Neural progenitor cell (in vitro differentiated cells): Measurements from ENCODE around the gene NT5DC1. TPM values are rescaled to one million over a fixed set of nuclear protein-coding genes. Genes with fewer than 3 reads are reported as not detected.

Source experiments
- DNase-seq: peaks from one replicate; pipeline ENCODE4 v3.0.0-alpha.2; 2016; ENCODE audit warnings: low spot score
- H2AFZ ChIP-seq: fragments of 200-600 bp; sonication (generic); replicated peaks from 2 replicates; pipeline ENCODE4 v1.6.1; 2016; ENCODE audit warnings: antibody characterized with exemption
- H3F3A ChIP-seq: fragments of 200-600 bp; sonication (generic); 2 replicates; pipeline ENCODE4 v1.6.1; 2016; ENCODE audit warnings: antibody characterized with exemption, low read depth
- H3K27ac ChIP-seq: fragments of 200-600 bp; sonication (generic); 2 replicates; pipeline ENCODE4 v1.5.1; 2016; ENCODE audit warnings: mild to moderate bottlenecking
- H3K27me3 ChIP-seq: fragments of 200-600 bp; sonication (generic); 2 replicates; pipeline ENCODE4 v1.6.1; 2016; ENCODE audit warnings: mild to moderate bottlenecking, moderate library complexity
- H3K36me3 ChIP-seq: fragments of 200-600 bp; sonication (generic); 2 replicates; pipeline ENCODE4 v1.5.1; 2016
- H3K4me1 ChIP-seq: fragments of 200-600 bp; sonication (generic); 2 replicates; pipeline ENCODE4 v1.6.1; 2016; ENCODE audit warnings: mixed run types
- H3K4me2 ChIP-seq: fragments of 200-600 bp; sonication (generic); 2 replicates; pipeline ENCODE4 v1.6.1; 2016
- H3K4me3 ChIP-seq: fragments of 200-600 bp; sonication (generic); 2 replicates; pipeline ENCODE4 v1.5.1; 2016
- H3K79me2 ChIP-seq: fragments of 200-600 bp; sonication (generic); 2 replicates; pipeline ENCODE4 v1.6.1; 2016; ENCODE audit warnings: low read depth
- H3K9ac ChIP-seq: fragments of 200-600 bp; sonication (generic); 2 replicates; pipeline ENCODE4 v1.6.1; 2016
- H3K9me3 ChIP-seq: fragments of 200-600 bp; sonication (generic); 2 replicates; pipeline ENCODE4 v1.5.1; 2016; ENCODE audit warnings: low read depth
- H4K20me1 ChIP-seq: fragments of 200-600 bp; sonication (generic); 2 replicates; pipeline ENCODE4 v1.6.1; 2016; ENCODE audit warnings: low read depth
- H3K27ac Mint-ChIP-seq: 3 replicates; pipeline ENCODE4 v1.8.0; 2021; ENCODE audit warnings: mixed read lengths
- H3K27me3 Mint-ChIP-seq: 2 replicates; pipeline ENCODE4 v1.8.0; 2022; ENCODE audit warnings: low read depth, mild to moderate bottlenecking, inconsistent platforms, moderate library complexity, mixed read lengths; ENCODE audit not compliant: insufficient read depth
- H3K36me3 Mint-ChIP-seq: 3 replicates; pipeline ENCODE4 v1.8.0; 2021; ENCODE audit warnings: mixed read lengths
- H3K4me1 Mint-ChIP-seq: 3 replicates; pipeline ENCODE4 v1.8.0; 2021; ENCODE audit warnings: mixed read lengths
- H3K4me3 Mint-ChIP-seq: 3 replicates; pipeline ENCODE4 v1.8.0; 2021; ENCODE audit warnings: mild to moderate bottlenecking, moderate library complexity, mixed read lengths
- H3K9me3 Mint-ChIP-seq: 3 replicates; pipeline ENCODE4 v1.8.0; 2020; ENCODE audit warnings: mixed read lengths
- CTCF ChIP-seq: fragments of 200-600 bp; sonication (generic); IDR thresholded peaks from 2 replicates; pipeline ENCODE4 v1.5.1; 2017; ENCODE audit warnings: antibody characterized with exemption, mild to moderate bottlenecking
- EZH2 ChIP-seq: fragments of 200-600 bp; sonication (generic); IDR thresholded peaks from 2 replicates; pipeline ENCODE4 v1.6.1; 2017; ENCODE audit warnings: antibody characterized with exemption, mild to moderate bottlenecking, moderate library complexity
- EZH2phosphoT487 ChIP-seq: fragments of 200-600 bp; sonication (generic); IDR thresholded peaks from 2 replicates; pipeline ENCODE4 v1.6.1; 2017; ENCODE audit warnings: antibody characterized with exemption
- total RNA-seq: library from RNA; depleted of rRNA; stranded (reverse); fragments of >200 nt; gene quantifications from 2 replicates; pipeline ENCODE4 v1.2.3, GENCODE V29; 2015; ENCODE audit warnings: low replicate concordance

Gene NT5DC1
- total RNA-seq, 1 donor from 2014 or later: 19.3 TPM

GRCh38 chr6:116070101-116070500 lies 30.6 kb upstream of the NT5DC1 start:
- H3K4me1 ChIP-seq: no peaks in the 10 kb centered on the region
- no peak overlapping the region for H3K9ac ChIP-seq
- H3K4me2 ChIP-seq: no peak overlapping the region
- Mint-ChIP-seq H3K27ac (no peak overlapping the region), H3K36me3 (no peaks in the 10 kb centered on the region), H3K4me3 (no peak overlapping the region), H3K4me1 (peaks cover 4% of the 10 kb centered on the region), H3K27me3 (no peaks in the 10 kb centered on the region), H3K9me3 (no peaks in the 10 kb centered on the region)
- H3K9me3 ChIP-seq: no peaks in the 10 kb centered on the region
- no peaks in the 10 kb centered on the region for H3F3A ChIP-seq
- no peaks in the 10 kb centered on the region for H3K36me3 ChIP-seq
- no peak overlapping the region for H3K4me3 ChIP-seq
- H3K27me3 ChIP-seq: no peaks in the 10 kb centered on the region
- DNase-seq: no peak
- TF ChIP-seq EZH2phosphoT487 (no peak), CTCF (no peak), EZH2 (no peak)
- H3K79me2 ChIP-seq: no peaks in the 10 kb centered on the region
- no peaks in the 10 kb centered on the region for H4K20me1 ChIP-seq
- H3K27ac ChIP-seq: no peak overlapping the region
- H2AFZ ChIP-seq: no peak overlapping the region

GRCh38 chr6:116070616-116071389 lies 29.9 kb upstream of the NT5DC1 start:
- Mint-ChIP-seq H3K9me3 (no peaks in the 10 kb centered on the region), H3K4me1 (peaks cover 4% of the 10 kb centered on the region), H3K4me3 (no peak overlapping the region), H3K27ac (no peak overlapping the region), H3K36me3 (no peaks in the 10 kb centered on the region), H3K27me3 (no peaks in the 10 kb centered on the region)
- Histone ChIP-seq H3K27ac (no peak overlapping the region), H4K20me1 (no peaks in the 10 kb centered on the region), H3K4me3 (no peak overlapping the region), H3K79me2 (no peaks in the 10 kb centered on the region), H3K9me3 (no peaks in the 10 kb centered on the region), H3K9ac (no peak overlapping the region), H2AFZ (no peak overlapping the region), H3F3A (no peaks in the 10 kb centered on the region), H3K4me1 (no peaks in the 10 kb centered on the region), H3K36me3 (no peaks in the 10 kb centered on the region), H3K27me3 (no peaks in the 10 kb centered on the region), H3K4me2 (no peak overlapping the region)
- no peak for DNase-seq
- TF ChIP-seq EZH2: no peak
- no peak for TF ChIP-seq CTCF
- TF ChIP-seq EZH2phosphoT487: no peak

GRCh38 chr6:116072368-116072767 lies 28.3 kb upstream of the NT5DC1 start:
- no peak overlapping the region for H3K9ac ChIP-seq
- H3K27me3 ChIP-seq: no peaks in the 10 kb centered on the region
- no peaks in the 10 kb centered on the region for H4K20me1 ChIP-seq
- no peaks in the 10 kb centered on the region for H3F3A ChIP-seq
- H3K36me3 Mint-ChIP-seq: no peaks in the 10 kb centered on the region
- no peak for TF ChIP-seq EZH2
- no peak for TF ChIP-seq CTCF
- no peak for TF ChIP-seq EZH2phosphoT487
- H3K4me3 Mint-ChIP-seq: no peak overlapping the region
- H3K4me3 ChIP-seq: no peak overlapping the region
- no peak overlapping the region for H2AFZ ChIP-seq
- H3K27me3 Mint-ChIP-seq: no peaks in the 10 kb centered on the region
- H3K4me1 Mint-ChIP-seq: peaks cover 2% of the 10 kb centered on the region
- no peaks in the 10 kb centered on the region for H3K36me3 ChIP-seq
- no peaks in the 10 kb centered on the region for H3K4me1 ChIP-seq
- H3K27ac Mint-ChIP-seq: no peak overlapping the region
- DNase-seq: no peak
- no peak overlapping the region for H3K27ac ChIP-seq
- no peaks in the 10 kb centered on the region for H3K9me3 Mint-ChIP-seq
- H3K9me3 ChIP-seq: no peaks in the 10 kb centered on the region
- H3K79me2 ChIP-seq: no peaks in the 10 kb centered on the region
- no peak overlapping the region for H3K4me2 ChIP-seq
